OCI-LY7 (cell line): ENCODE measurements around the gene IMMP2L. TPM values are rescaled to one million over a fixed set of nuclear protein-coding genes. Genes with fewer than 3 reads are reported as not detected.

Experiments
- BruUV-seq: library from RNA; stranded (reverse); fragments of 400-500 nt; replicated peaks from 2 replicates; lab custom pipeline; 2021; lab: Mats Ljungman, UMichigan
- CTCF ChIA-PET: fragments of 300-600 bp; sonication (Branson Sonifier 250); formaldehyde crosslinking; loops from one replicate; lab custom pipeline; 2022; ENCODE audit warnings: antibody characterized with exemption; ENCODE audit not compliant: unreplicated experiment; lab: Charles Lee
- POLR2A ChIA-PET: fragments of 300-600 bp; sonication (Branson Sonifier 250); formaldehyde crosslinking; loops from one replicate; lab custom pipeline; 2022; ENCODE audit warnings: antibody characterized with exemption; lab: Charles Lee
- DNase-seq: peaks from one replicate; pipeline ENCODE4 v3.0.0-alpha.2; 2015; ENCODE audit warnings: low spot score
- H2AFZ ChIP-seq: fragments of 200-600 bp; sonication (generic), shearing (Covaris generic); 2 replicates; pipeline ENCODE4 v1.6.1; 2014; ENCODE audit warnings: mild to moderate bottlenecking, antibody characterized with exemption, low read length, moderate library complexity
- H3K27ac ChIP-seq: fragments of 200-600 bp; sonication (generic); 2 replicates; pipeline ENCODE4 v1.5.1; 2014; ENCODE audit warnings: mixed run types, low read depth, mild to moderate bottlenecking, moderate library complexity, low read length, inconsistent platforms; ENCODE audit not compliant: poor library complexity, severe bottlenecking
- H3K36me3 ChIP-seq: fragments of 200-600 bp; sonication (generic); 2 replicates; pipeline ENCODE4 v1.6.1; 2014; ENCODE audit warnings: mild to moderate bottlenecking, antibody characterized with exemption, low read length, moderate library complexity, mixed read lengths; ENCODE audit not compliant: insufficient read depth
- H3K4me1 ChIP-seq: fragments of 200-600 bp; sonication (generic); 2 replicates; pipeline ENCODE4 v1.5.1; 2014; ENCODE audit warnings: mild to moderate bottlenecking, low read length; ENCODE audit not compliant: insufficient read depth, poor library complexity, severe bottlenecking
- H3K4me2 ChIP-seq: fragments of 200-600 bp; sonication (generic); 2 replicates; pipeline ENCODE4 v1.6.1; 2014; ENCODE audit warnings: mild to moderate bottlenecking, low read length
- H3K4me3 ChIP-seq: fragments of 200-600 bp; sonication (generic); 2 replicates; pipeline ENCODE4 v1.5.1; 2014; ENCODE audit warnings: mild to moderate bottlenecking, low read depth, low read length; ENCODE audit not compliant: poor library complexity, severe bottlenecking
- H3K79me2 ChIP-seq: fragments of 200-600 bp; sonication (generic); 2 replicates; pipeline ENCODE4 v1.6.1; 2016; ENCODE audit warnings: low read depth, mild to moderate bottlenecking, low read length, moderate library complexity, mixed read lengths; ENCODE audit not compliant: insufficient read depth
- H3K9me2 ChIP-seq: fragments of 200-600 bp; sonication (generic); 2 replicates; pipeline ENCODE4 v1.6.1; 2016; ENCODE audit warnings: mild to moderate bottlenecking, low read length, mixed read lengths; ENCODE audit not compliant: insufficient read depth
- H3K9me3 ChIP-seq: fragments of 200-600 bp; sonication (generic); 2 replicates; pipeline ENCODE4 v1.6.1; 2014; ENCODE audit warnings: mild to moderate bottlenecking, mixed run types, low read length, mixed read lengths
- H4K20me1 ChIP-seq: fragments of 200-600 bp; sonication (generic); 2 replicates; pipeline ENCODE4 v1.6.1; 2014; ENCODE audit warnings: mild to moderate bottlenecking, antibody characterized with exemption, low read length, moderate library complexity, mixed read lengths; ENCODE audit not compliant: insufficient read depth
- EZH2phosphoT487 ChIP-seq: fragments of 200-600 bp; sonication (generic); IDR thresholded peaks from 2 replicates; pipeline ENCODE4 v1.6.1; 2018; ENCODE audit warnings: low read depth, borderline replicate concordance, mild to moderate bottlenecking, mixed run types, antibody characterized with exemption, low read length, moderate library complexity, mixed read lengths
- intact Hi-C: fragments of 100-400 bp; cut with micrococcal nuclease; formaldehyde crosslinking; loops from one replicate; pipeline ENCODE4 v1.10.0; 2022; ENCODE audit not compliant: unreplicated experiment
- total RNA-seq, 2 experiments: library from RNA; depleted of rRNA in 1 of 2; stranded (reverse); fragments of >200 nt in 1 of 2; shearing (Covaris generic) in 1 of 2; gene quantifications; 2 replicates each; pipeline ENCODE4 v1.2.3, GENCODE V29; 2014 to 2022
- TF ChIP-seq, protein P1 (sequence below): fragments of 200-600 bp; sonication (generic); conservative IDR thresholded peaks from 2 replicates; pipeline ENCODE4 v1.5.1; 2014; ENCODE audit warnings: mild to moderate bottlenecking, antibody characterized with exemption, low read length, moderate library complexity, mixed read lengths

Gene IMMP2L
- total RNA-seq, 2 experiments from 2014 or later, result 8.0 to 25.4 TPM

DNA sequence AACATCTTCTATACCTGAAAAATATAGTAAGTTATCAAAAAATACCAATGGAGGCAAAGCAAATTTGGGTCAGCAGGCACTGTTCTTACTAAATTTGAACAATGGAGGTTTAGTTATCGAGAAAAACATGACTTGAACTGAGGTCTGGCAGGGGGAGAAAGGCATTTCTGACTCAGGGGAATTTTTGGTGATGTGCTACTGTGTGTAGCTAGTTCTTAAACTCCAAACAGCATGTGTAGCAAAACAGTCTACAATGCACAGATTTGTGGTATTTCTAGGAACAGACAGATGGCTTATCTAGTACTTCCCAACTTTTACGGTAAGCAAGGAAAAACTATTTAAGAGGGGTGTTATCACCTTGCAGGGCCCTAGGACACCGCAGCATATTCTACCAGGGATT lies 783.0 kb downstream of the IMMP2L start:
- Histone ChIP-seq H3K9me3 (no peaks in the 10 kb centered on the region), H3K4me1 (no peaks in the 10 kb centered on the region), H4K20me1 (no peaks in the 10 kb centered on the region; the same call in 1 of the 2 replicates), H2AFZ (no peak overlapping the region), H3K4me2 (no peak overlapping the region), H3K4me3 (no peak overlapping the region), H3K36me3 (no peaks in the 10 kb centered on the region), H3K9me2 (no peaks in the 10 kb centered on the region), H3K27ac (no peak overlapping the region), H3K79me2 (no peaks in the 10 kb centered on the region)
- POLR2A ChIA-PET, result no interaction called here
- TF ChIP-seq, protein P1, sequence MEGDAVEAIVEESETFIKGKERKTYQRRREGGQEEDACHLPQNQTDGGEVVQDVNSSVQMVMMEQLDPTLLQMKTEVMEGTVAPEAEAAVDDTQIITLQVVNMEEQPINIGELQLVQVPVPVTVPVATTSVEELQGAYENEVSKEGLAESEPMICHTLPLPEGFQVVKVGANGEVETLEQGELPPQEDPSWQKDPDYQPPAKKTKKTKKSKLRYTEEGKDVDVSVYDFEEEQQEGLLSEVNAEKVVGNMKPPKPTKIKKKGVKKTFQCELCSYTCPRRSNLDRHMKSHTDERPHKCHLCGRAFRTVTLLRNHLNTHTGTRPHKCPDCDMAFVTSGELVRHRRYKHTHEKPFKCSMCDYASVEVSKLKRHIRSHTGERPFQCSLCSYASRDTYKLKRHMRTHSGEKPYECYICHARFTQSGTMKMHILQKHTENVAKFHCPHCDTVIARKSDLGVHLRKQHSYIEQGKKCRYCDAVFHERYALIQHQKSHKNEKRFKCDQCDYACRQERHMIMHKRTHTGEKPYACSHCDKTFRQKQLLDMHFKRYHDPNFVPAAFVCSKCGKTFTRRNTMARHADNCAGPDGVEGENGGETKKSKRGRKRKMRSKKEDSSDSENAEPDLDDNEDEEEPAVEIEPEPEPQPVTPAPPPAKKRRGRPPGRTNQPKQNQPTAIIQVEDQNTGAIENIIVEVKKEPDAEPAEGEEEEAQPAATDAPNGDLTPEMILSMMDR, result no peak
- no peak for TF ChIP-seq EZH2phosphoT487
- intact Hi-C loops, result no loop called here
- no peak for DNase-seq
- CTCF ChIA-PET, result no interaction called here
- BruUV-seq, result no TSS peak

DNA sequence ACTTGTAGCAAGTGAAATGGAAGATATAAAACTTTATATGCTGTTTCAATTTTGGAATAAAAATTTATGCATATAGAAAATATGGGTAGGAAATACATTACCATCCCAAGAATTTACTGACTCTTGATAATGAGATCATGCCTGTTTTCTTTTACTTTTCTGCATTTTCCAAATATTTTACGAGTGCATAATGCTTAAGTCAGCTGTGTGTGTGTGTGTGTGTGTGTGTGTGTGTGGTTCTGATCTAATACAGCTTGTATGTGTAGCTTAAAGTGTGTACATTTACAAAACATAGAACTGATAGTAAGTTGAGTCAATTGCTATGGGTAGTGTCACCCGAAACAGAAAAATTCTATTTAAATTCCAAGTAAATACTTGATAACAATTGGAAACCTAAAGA lies 787.2 kb downstream of the IMMP2L start:
- no peaks in the 10 kb centered on the region for H3K9me3 ChIP-seq
- no peaks in the 10 kb centered on the region for H3K9me2 ChIP-seq
- TF ChIP-seq, protein P1, result no peak
- TF ChIP-seq EZH2phosphoT487, result no peak
- H3K4me3 ChIP-seq, result no peak overlapping the region
- no peaks in the 10 kb centered on the region; the same call in 1 of the 2 replicates for H4K20me1 ChIP-seq
- H3K4me1 ChIP-seq, result no peaks in the 10 kb centered on the region
- intact Hi-C loops, result no loop called here
- no peaks in the 10 kb centered on the region for H3K79me2 ChIP-seq
- H3K4me2 ChIP-seq, result no peak overlapping the region
- ChIA-PET POLR2A (no interaction called here), CTCF (no interaction called here)
- no peak overlapping the region for H3K27ac ChIP-seq
- no peak overlapping the region for H2AFZ ChIP-seq
- H3K36me3 ChIP-seq, result no peaks in the 10 kb centered on the region
- BruUV-seq, result no TSS peak
- DNase-seq, result no peak

DNA sequence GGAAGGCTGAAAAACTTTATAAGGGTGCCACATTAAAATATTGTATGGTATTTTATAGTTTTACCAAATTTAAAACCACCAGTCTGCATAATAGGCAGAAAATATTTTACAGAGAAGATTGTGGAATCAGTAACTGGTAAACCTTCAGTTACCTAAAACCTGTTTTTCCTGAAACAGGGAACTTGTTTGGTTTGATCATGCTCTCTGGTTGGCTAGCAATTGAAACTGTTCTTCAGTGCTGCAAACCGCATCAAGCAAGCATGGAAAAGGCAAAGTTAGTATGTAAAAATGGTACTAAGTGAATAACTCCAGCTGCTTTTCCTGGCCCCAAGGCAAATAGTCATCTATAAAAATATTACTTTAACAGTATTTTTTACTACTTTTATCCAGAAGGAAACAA lies 788.2 kb downstream of the IMMP2L start:
- Histone ChIP-seq H3K9me2 (no peaks in the 10 kb centered on the region), H3K4me1 (no peaks in the 10 kb centered on the region), H2AFZ (no peak overlapping the region), H3K9me3 (no peaks in the 10 kb centered on the region), H3K79me2 (no peaks in the 10 kb centered on the region), H3K27ac (no peak overlapping the region), H3K4me3 (no peak overlapping the region), H4K20me1 (no peaks in the 10 kb centered on the region; the same call in 1 of the 2 replicates), H3K4me2 (no peak overlapping the region), H3K36me3 (no peaks in the 10 kb centered on the region)
- intact Hi-C loops, result no loop called here
- no peak for DNase-seq
- TF ChIP-seq, protein P1, result no peak
- BruUV-seq, result no TSS peak
- ChIA-PET CTCF (no interaction called here), POLR2A (no interaction called here)
